Stimulated activated CD4-positive, alpha-beta T cell treated with anti-CD3 and anti-CD28 coated beads, Interleukin-1b, Interleukin-23, amount 100 ng/mL, for 4 hours (primary cell): Measurements from ENCODE around the gene SLC26A11.
"Not testable (repeated sequence)": the region's sequence is repeated elsewhere in the genome, so short reads cannot be mapped to it uniquely, and the experiment has no call there.

Experiments used
- DNase-seq, 2 donors: peaks; one replicate each; pipeline ENCODE4 v3.0.0-alpha.2; 2020; ENCODE audit warnings: low read depth in 2 of 2

The SLC26A11 gene

GRCh38 chr17:80281516-80281915, 61.3 kb downstream of the SLC26A11 start:
- no peak for DNase-seq

GRCh38 chr17:80283116-80283852, 63.1 kb downstream of the SLC26A11 start:
- no peak for DNase-seq

GRCh38 chr17:80284631-80285030, 64.4 kb downstream of the SLC26A11 start:
- no peak for DNase-seq

- no peak for DNase-seq
These were observed 65.2 kb downstream of the SLC26A11 start for GRCh38 chr17:80285237-80285920.

GRCh38 chr17:80286638-80286960, 66.4 kb downstream of the SLC26A11 start:
- DNase-seq: no peak

GRCh38 chr17:80287038-80287437, 66.8 kb downstream of the SLC26A11 start:
- no peak for DNase-seq

GRCh38 chr17:80287806-80288567, 67.8 kb downstream of the SLC26A11 start:
- no peak for DNase-seq

- DNase-seq: no peak
These were observed 69.4 kb downstream of the SLC26A11 start for GRCh38 chr17:80289616-80290015.

GRCh38 chr17:80290156-80290555, 69.9 kb downstream of the SLC26A11 start:
- DNase-seq: no peak

GRCh38 chr17:80291260-80291659, 71.0 kb downstream of the SLC26A11 start:
- DNase-seq: no peak

- no peak for DNase-seq
These were observed 71.7 kb downstream of the SLC26A11 start for GRCh38 chr17:80291691-80292487.

- DNase-seq: no peak
These were observed 72.3 kb downstream of the SLC26A11 start for GRCh38 chr17:80292521-80292971.

- DNase-seq: no peak
These were observed 74.0 kb downstream of the SLC26A11 start for GRCh38 chr17:80294210-80294609.

- DNase-seq: no peak
These were observed 74.4 kb downstream of the SLC26A11 start for GRCh38 chr17:80294653-80295052.

- no peak for DNase-seq
These were observed 74.9 kb downstream of the SLC26A11 start for GRCh38 chr17:80295146-80295545.

GRCh38 chr17:80295559-80295958, 75.3 kb downstream of the SLC26A11 start:
- DNase-seq: no peak

GRCh38 chr17:80296221-80296620, 76.0 kb downstream of the SLC26A11 start:
- no peak for DNase-seq

- DNase-seq: no peak
These were observed 77.9 kb downstream of the SLC26A11 start for GRCh38 chr17:80297996-80298560.

GRCh38 chr17:80299350-80300100, 79.3 kb downstream of the SLC26A11 start:
- DNase-seq: not testable (repeated sequence)

GRCh38 chr17:80300756-80301155, 80.5 kb downstream of the SLC26A11 start:
- DNase-seq: not testable (repeated sequence)
